ENCODE data around the gene RAB5IF.

- TF ChIP-seq CTCF (IDR thresholded peaks at IDR 0.05) (no peak), POLR2AphosphoS5 (IDR thresholded peaks at IDR 0.05; ENCODE audit: low read depth, low read length) (no peak), TCF7L2 (IDR thresholded peaks at IDR 0.05; ENCODE audit: low read depth, low read length) (no peak), REST (IDR thresholded peaks at IDR 0.05; ENCODE audit: insufficient read depth in 1 of 2, low read depth in 2 of 2, low read length in 1 of 2) (no peak), SIN3A (IDR thresholded peaks at IDR 0.05; ENCODE audit: borderline replicate concordance, insufficient read depth, low read depth, low read length) (no peak)
Measured at GRCh38 chr20:36653456-36653855, 47.9 kb downstream of the RAB5IF start.

Data from Panc1 (cell line).